Body of pancreas (tissue), 4 donors: ENCODE data around the gene NTHL1. TPM values are rescaled to one million over a fixed set of nuclear protein-coding genes. Genes with fewer than 3 reads are reported as not detected.

Experiments used
- ATAC-seq: fragments of 150-250 bp; one replicate; pipeline ENCODE4 v1.9.1; 2016
- DNase-seq, 4 donors: peaks; one replicate each; pipeline ENCODE4 v3.0.0-alpha.2; 2019
- H3K27ac ChIP-seq, 4 donors: fragments of 200-600 bp; sonication (generic); 1 replicate in 3 of 4; 2 replicates in 1 of 4; pipeline versions ENCODE4 v1.5.1 to v1.6.1; 2016 to 2019; ENCODE audit warnings: mild to moderate bottlenecking in 1 of 4, mixed read lengths in 1 of 4, moderate library complexity in 1 of 4
- H3K27me3 ChIP-seq, 2 donors: fragments of 200-600 bp; sonication (generic); one replicate each; pipeline ENCODE4 v1.6.0; 2016; ENCODE audit warnings: mild to moderate bottlenecking in 1 of 2
- H3K36me3 ChIP-seq, 2 donors: fragments of 200-600 bp; sonication (generic); replicated peaks in 1 of 2; 2 replicates each; pipeline ENCODE4 v1.5.1; 2016; ENCODE audit warnings: low read depth in 2 of 2; ENCODE audit not compliant: insufficient read depth in 1 of 2
- H3K4me1 ChIP-seq: fragments of 200-600 bp; sonication (generic); one replicate; pipeline ENCODE4 v1.6.0; 2016
- H3K4me3 ChIP-seq, 2 donors: fragments of 200-600 bp; sonication (generic); 1 replicate in 1 of 2; 2 replicates in 1 of 2; pipeline ENCODE4 v1.5.1; 2016 to 2019
- H3K9me3 ChIP-seq, 3 donors: fragments of 200-600 bp; sonication (generic); 1 replicate in 2 of 3; 2 replicates in 1 of 3; pipeline ENCODE4 v1.5.1; 2016
- CTCF ChIP-seq, 7 experiments: fragments of 450-650 bp in 4 of 7; fragments of 200-600 bp in 3 of 7; sonication (generic) in 3 of 7; IDR thresholded peaks; one replicate each; pipeline ENCODE4 v1.5.1; 2016 to 2019; ENCODE audit warnings: antibody characterized with exemption in 7 of 7
- POLR2A ChIP-seq, 3 donors: fragments of 450-650 bp; IDR thresholded peaks; one replicate each; pipeline ENCODE4 v1.6.1; 2016; ENCODE audit warnings: antibody characterized with exemption in 3 of 3, mild to moderate bottlenecking in 2 of 3
- WGBS, 2 donors: methylation state at CpG; one replicate each; pipeline ENCODE4 v1.1.5; 2017; 5-methylcytosine and 5-hydroxymethylcytosine counted together
- intact Hi-C: fragments of 100-400 bp; cut with DNase I; formaldehyde crosslinking; loops from one replicate; pipeline ENCODE4 v1.15.1; 2023
- total RNA-seq, 2 donors: library from RNA; depleted of rRNA; stranded (reverse); fragments of >200 nt; gene quantifications; one replicate each; pipeline ENCODE4 v1.1.0, GENCODE V29; 2016

The NTHL1 gene
- total RNA-seq, 2 donors from 2014 or later, result 15.2 to 19.7 TPM

DNA sequence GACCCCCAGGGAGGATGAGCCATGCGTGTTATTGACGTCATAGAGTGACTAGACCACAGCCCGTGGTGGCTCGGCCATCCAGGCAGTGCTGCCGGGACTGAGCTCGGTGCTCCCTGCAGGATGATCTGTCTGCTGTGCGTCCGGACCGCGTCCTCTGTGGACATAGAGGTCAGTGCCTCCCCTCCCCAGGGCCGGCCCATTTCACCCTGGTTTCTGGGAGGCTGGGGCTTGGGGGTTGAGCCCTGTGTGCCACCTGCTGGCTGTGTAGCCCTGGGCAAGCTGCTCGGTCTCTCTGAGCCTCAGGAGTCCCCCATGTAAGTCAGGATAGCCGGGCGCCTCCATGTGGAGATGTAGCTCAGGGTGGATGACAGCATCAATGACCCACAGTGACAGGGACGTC is 8.4 kb upstream of the NTHL1 start:
- TF ChIP-seq CTCF (IDR thresholded peaks at IDR 0.05) (no peak), POLR2A (IDR thresholded peaks at IDR 0.05) (no peak)
- no peak for ATAC-seq
- Histone ChIP-seq H3K4me1 (peaks cover 8% of the 10 kb centered on the region), H3K36me3 (peaks cover 0 to 2% of the 10 kb centered on the region in 2 donors), H3K27ac (no peak overlapping the region), H3K27me3 (no peaks in the 10 kb centered on the region), H3K9me3 (no peaks in the 10 kb centered on the region), H3K4me3 (no peak overlapping the region)
- 82% methylated on average over 13 of the region's 15 CpGs; no CpG with 5 or more reads in 1 of the 2 donors for WGBS, 2 donors
- DNase-seq, result no peak
- intact Hi-C loops, result no loop called here

DNA sequence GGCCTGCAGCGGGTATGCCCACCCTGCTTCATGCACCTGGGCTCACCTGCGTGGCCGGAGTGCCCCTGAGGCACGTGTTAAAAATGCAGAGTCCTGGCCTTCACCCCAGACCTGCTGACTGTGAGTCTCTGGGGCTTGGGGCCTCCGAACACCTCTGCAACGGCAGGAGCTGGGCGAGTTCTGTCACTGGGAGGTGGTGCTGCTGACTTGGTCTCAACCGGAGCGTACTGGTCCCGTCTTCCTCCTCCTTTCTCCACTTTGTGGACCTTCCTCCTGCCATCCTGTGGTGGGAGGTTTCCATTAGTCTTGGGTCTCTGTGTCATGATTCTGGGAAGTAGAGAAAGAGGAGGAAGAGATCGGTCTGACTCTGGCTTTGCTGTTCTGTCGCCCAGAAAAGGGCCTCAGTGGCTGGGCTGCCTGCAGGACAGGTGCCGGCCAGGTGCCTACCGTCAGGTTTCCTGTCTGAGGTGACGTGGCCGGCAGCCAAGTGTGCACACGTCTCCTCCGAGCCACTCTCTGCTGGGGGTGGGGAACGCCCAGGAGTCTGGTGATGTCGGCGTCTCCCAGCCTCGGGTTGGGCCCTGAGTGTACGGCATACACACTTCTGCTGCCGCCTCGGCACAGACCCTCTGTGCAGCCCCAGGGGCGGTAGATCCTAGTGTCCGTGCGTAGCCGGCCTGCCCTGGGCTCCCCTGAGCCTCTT is 7.1 kb upstream of the NTHL1 start:
- DNase-seq (peak; percentile 56 to 89 (median 83)), ATAC-seq (peak; percentile 73)
- Histone ChIP-seq H3K27ac (peak overlapping the region in 3 of 4 donors; percentile 64 to 72 (median 69)), H3K4me1 (peaks cover 8% of the 10 kb centered on the region), H3K4me3 (no peak overlapping the region), H3K36me3 (peaks cover 0 to 2% of the 10 kb centered on the region in 2 donors), H3K9me3 (no peaks in the 10 kb centered on the region), H3K27me3 (no peaks in the 10 kb centered on the region)
- intact Hi-C loops, result no loop called here
- TF ChIP-seq POLR2A (IDR thresholded peaks at IDR 0.05) (no peak), CTCF (IDR thresholded peaks at IDR 0.05) (no peak)
- WGBS, 2 donors, result 59 to 74% methylated on average over 3 to 29 of the region's 29 CpGs

DNA sequence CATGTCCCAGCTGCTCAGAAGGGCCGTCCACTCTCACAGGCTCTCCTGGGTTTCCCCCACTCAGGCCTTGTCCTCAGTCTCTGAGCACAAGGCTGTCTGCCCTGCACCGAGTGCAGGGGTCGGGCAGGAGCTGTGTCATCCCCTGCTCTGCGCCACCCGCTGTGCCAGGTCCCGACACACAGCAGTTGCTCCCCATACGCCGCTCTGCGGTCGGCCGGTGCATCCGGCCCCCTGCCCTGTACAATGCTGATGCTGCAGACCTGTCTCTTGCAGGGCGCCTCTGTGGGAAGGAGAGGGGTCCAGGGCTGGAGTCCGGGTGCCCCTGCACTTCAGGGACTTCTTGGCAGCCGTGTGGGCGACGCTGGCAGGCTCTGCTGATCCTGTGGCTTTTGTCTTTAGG is 6.3 kb upstream of the NTHL1 start:
- Histone ChIP-seq H3K36me3 (peaks cover 0 to 2% of the 10 kb centered on the region in 2 donors), H3K27ac (no peak overlapping the region), H3K4me1 (peaks cover 11% of the 10 kb centered on the region), H3K27me3 (no peaks in the 10 kb centered on the region), H3K4me3 (no peak overlapping the region), H3K9me3 (no peaks in the 10 kb centered on the region)
- no peak for ATAC-seq
- intact Hi-C loops, result no loop called here
- WGBS, 2 donors, result 89 to 99% methylated on average over 15 to 16 of the region's 17 CpGs
- DNase-seq, result no peak
- TF ChIP-seq POLR2A (IDR thresholded peaks at IDR 0.05) (no peak), CTCF (IDR thresholded peaks at IDR 0.05) (no peak)

- Histone ChIP-seq H3K36me3 (no peaks in the 10 kb centered on the region), H3K4me1 (peaks cover 17% of the 10 kb centered on the region), H3K4me3 (no peak overlapping the region), H3K27ac (no peak overlapping the region), H3K27me3 (no peaks in the 10 kb centered on the region), H3K9me3 (no peaks in the 10 kb centered on the region)
- ATAC-seq, result no peak
- WGBS, 2 donors, result 94 to 97% methylated on average over 7 to 21 of the region's 21 CpGs
- TF ChIP-seq CTCF (IDR thresholded peaks at IDR 0.05) (no peak), POLR2A (IDR thresholded peaks at IDR 0.05) (no peak)
- DNase-seq, result no peak
- intact Hi-C loops, result no loop called here
Measured at GRCh38 chr16:2053211-2053610, 5.6 kb upstream of the NTHL1 start.

GRCh38 chr16:2048116-2048543 is 496 bp upstream of the NTHL1 start:
- Histone ChIP-seq H3K27ac (peak overlapping the region; percentile 45 to 65 (median 56)), H3K4me1 (peaks cover 18% of the 10 kb centered on the region), H3K27me3 (no peaks in the 10 kb centered on the region), H3K9me3 (no peaks in the 10 kb centered on the region), H3K36me3 (no peaks in the 10 kb centered on the region), H3K4me3 (peak overlapping the region; percentile 66 to 67)
- no peak for ATAC-seq
- 0 to 1% methylated on average over 3 to 30 of the region's 30 CpGs for WGBS, 2 donors
- intact Hi-C loops, result no loop called here
- DNase-seq, result no peak
- TF ChIP-seq POLR2A (IDR thresholded peaks at IDR 0.05), result no peak
- no peak for TF ChIP-seq CTCF (IDR thresholded peaks at IDR 0.05)
